GM19099 (cell line): ENCODE measurements around the gene EHBP1L1.

Experiments used
- POLR2A ChIP-seq: IDR thresholded peaks from 3 replicates; pipeline ENCODE4 v1.6.1; 2011; ENCODE audit warnings: low read depth; ENCODE audit not compliant: insufficient read length; ENCODE audit errors: extremely low read depth

The EHBP1L1 gene

DNA sequence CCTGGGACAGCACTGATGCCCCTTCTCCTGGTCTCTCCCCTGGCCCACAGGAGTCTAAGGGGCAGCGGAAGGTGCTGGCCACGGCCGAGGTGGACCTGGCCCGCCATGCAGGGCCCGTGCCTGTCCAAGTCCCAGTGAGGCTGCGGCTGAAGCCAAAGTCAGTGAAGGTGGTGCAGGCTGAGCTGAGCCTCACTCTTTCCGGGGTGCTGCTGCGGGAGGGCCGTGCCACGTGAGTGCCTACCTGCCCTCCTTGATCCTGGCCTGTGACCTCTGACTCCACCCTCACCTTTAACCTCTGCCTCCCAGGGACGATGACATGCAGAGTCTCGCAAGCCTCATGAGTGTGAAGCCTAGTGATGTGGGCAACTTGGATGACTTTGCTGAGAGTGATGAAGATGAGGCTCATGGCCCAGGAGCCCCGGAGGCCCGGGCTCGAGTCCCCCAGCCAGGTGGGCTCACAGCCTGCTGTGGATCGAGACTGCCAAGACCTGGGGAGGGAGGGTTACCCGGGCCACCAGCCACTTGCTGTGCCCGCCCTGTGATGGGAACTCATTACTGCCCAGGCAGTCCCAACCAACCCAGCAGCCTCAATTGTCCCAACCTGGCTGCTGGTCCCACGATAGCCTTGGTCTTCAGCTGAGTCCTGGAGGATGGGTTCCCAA is 4.3 kb downstream of the EHBP1L1 start:
- TF ChIP-seq POLR2A, result no peak

DNA sequence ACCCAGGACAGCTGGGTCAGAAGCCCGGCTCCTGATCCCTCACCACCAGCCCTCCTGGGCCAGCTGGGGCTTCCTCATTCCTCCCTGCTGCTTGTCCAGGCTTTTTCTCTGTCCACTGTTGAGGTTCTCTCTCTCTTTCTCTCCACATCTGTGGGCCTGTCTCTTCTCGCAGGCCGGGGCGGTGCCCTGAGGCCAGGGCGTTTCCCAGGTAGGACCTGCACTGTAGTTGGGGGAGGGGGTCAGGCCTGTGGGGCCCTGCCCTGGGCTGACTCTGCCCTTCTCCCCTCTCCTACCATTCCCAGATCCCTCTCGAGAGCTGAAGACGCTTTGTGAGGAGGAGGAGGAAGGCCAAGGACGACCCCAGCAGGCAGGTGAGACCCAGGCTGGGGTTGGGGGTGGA is 4.9 kb downstream of the EHBP1L1 start:
- no peak for TF ChIP-seq POLR2A

DNA sequence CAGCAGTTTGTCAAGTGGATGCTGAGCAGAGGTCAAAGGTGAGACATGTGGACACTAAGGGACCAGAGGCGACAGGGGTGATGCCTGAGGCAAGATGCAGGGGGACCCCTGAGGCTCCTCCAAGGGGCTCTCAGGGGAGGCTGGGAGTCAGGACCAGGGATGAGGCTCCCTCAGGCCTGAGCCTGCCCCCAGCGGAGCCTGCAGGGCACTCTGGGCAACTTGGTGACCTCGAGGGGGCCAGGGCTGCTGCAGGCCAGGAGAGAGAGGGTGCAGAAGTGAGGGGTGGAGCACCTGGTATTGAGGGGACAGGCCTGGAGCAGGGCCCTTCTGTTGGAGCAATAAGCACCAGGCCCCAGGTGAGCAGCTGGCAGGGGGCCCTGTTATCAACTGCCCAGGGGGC is 6.1 kb downstream of the EHBP1L1 start:
- TF ChIP-seq POLR2A, result no peak

DNA sequence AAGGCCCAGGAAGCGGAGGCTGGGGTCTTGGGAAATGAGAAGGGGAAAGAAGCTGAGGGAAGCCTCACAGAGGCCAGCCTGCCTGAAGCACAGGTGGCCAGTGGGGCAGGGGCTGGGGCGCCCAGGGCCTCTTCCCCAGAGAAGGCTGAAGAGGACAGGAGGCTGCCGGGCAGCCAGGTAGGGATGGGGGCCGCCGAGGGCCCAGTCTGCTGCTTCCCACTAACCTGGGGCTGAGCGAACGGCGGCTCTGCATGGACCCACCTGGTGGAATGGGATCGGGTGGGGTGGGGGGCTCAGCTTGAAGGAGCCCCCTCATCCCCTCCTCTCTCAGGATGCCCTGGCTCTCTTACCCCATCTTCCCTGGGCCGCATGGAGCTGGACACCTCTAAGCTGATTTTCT is 7.7 kb downstream of the EHBP1L1 start:
- TF ChIP-seq POLR2A, result no peak

DNA sequence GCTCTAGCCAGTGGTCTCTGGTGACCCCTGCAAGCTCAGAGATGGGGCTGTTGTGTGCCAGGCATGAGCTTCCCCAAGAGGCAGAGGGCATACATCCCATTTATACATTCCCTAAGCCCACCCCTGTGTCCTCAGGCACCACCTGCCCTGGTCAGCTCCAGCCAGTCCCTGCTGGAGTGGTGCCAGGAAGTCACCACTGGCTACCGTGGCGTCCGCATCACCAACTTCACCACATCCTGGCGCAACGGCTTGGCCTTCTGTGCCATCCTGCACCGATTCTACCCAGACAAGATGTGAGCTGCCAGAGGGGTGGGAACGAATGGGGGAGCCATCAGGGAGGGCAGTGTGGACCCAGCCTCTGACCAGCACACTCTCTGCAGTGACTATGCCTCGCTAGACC is 8.3 kb downstream of the EHBP1L1 start:
- TF ChIP-seq POLR2A, result no peak

DNA sequence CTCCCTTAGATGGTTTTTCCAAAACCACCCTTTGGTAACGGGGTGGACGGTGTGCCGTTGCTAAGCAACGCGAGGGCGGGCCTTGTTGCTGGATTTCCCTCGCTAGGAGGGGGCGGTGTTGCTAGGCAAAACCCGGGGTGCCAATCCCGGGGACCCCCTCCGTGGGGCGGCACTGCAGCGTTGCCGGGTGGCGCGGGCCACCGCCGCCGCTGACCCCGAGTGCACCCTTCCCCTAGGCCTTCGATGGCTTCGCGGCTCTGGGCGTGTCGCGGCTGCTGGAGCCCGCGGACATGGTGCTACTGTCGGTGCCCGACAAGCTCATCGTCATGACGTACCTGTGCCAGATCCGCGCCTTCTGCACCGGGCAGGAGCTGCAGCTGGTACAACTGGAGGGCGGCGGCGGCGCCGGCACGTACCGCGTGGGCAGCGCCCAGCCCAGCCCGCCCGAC is 8.9 kb downstream of the EHBP1L1 start:
- TF ChIP-seq POLR2A, result no peak

DNA sequence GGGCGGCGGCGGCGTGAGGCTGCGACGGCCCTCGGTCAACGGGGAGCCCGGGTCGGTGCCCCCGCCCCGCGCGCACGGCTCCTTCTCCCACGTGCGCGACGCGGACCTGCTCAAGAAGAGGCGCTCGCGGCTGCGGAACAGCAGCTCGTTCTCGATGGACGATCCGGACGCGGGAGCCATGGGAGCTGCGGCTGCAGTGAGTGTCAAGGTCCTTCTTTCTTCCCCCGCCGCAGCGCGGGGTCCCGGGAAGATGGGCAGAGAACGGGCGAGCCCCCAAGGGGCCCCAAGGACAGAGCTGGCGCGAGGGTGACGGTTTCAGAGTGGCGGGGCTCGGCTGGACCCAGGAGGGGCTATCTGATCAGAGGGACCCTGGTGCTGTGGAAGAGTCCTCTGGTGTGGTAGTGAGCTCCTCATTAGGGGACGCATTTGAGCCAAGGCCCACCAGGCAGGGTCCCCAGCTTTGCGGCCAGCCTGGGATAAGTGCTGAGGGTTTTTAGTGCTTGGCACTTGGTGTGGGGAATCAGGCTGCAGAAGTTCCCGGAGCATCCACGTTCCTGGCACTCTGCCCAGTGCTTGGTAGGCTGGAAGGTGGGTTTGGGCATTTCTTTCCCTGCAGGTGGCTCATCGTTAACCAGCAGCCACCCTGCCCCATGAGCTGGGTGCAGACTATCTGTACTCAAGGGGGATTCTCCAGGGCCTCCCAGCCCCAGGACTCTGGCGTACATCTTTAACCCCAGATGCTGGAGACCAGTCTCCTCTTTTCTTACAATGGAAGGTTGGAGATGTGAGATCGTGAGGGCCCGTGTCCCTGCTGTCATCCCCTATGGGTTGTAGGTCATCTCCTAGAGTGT is 9.8 kb downstream of the EHBP1L1 start:
- no peak for TF ChIP-seq POLR2A

DNA sequence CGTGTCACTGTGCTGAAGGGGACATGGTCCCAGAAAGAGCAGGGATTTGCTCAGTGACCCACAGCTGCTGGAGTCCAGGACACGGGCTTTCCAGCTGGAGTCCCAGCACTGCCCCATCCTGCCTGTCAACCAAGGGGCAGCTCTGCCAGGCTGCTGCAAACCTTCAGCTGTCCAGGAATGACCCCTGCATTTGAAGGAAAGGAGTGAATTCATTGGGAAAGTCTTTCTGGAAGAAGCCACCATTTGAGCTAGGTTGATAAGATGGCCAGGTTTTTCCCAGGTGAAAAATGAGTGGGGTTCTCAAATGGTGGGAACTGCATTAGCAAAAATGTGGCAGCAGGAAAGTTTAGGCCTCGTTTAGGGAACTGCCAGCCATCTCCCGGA is 10.4 kb downstream of the EHBP1L1 start:
- no peak for TF ChIP-seq POLR2A

DNA sequence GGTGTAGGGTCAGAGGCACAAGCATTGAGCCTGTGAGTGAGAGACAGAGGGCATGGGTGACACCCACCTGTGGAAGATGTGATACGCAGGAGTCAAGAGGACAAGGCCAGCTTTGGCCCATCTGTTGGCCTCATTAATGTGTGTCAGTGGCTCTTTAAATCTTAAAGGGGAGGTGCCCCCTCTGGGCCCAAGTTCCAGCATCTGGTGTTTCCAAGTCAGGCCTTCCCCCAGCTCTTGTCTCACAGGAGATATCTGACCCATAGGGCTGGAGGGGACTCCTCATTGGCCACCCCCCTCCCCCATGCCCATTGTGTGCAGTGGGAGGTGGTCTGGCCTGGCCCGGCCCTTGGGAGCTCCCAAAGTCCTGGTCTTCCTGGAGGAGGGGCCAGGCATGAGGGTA is 10.8 kb downstream of the EHBP1L1 start:
- no peak for TF ChIP-seq POLR2A

DNA sequence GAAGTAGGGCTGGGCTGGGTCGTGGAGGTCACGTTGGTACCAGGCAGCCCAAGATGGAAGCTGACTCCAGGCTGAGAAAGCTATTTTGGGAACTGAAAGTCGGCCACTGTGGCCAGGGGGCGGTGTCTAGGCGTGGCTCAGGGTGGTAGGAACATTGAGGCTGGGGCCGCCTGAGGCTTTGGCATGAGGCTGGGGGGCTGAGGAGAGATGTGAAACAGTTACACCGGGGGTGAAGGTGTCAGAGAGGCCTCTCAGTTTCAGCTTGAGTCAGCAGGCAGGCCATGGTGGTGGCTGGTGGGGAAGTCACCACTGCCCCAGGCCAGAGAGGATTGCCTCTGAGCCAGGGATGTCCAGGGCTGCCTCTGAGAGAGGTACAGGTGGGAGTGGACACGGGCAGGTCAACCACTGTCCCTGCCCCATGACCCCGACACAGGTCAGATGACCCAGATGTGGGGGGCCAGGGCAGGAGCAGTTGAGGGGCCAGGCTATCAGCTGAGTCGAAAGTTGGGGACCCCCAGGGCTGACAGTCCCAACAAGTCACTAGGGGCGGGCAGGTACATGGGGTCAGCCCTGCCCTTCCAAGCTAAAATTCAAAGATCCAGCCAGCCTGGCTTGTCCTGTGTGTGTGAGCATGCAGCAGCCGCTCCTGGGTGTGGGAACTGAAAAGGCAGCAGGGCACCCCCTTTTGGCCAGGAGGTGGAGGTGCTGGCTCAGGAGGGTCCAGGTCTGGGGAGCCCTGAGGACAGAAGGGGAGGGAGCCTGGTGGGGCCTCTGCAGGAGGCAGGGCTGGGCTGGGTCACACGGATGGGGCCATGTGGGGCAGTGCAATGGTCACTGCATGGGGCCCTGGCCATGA is 12.6 kb downstream of the EHBP1L1 start:
- TF ChIP-seq POLR2A, result no peak

DNA sequence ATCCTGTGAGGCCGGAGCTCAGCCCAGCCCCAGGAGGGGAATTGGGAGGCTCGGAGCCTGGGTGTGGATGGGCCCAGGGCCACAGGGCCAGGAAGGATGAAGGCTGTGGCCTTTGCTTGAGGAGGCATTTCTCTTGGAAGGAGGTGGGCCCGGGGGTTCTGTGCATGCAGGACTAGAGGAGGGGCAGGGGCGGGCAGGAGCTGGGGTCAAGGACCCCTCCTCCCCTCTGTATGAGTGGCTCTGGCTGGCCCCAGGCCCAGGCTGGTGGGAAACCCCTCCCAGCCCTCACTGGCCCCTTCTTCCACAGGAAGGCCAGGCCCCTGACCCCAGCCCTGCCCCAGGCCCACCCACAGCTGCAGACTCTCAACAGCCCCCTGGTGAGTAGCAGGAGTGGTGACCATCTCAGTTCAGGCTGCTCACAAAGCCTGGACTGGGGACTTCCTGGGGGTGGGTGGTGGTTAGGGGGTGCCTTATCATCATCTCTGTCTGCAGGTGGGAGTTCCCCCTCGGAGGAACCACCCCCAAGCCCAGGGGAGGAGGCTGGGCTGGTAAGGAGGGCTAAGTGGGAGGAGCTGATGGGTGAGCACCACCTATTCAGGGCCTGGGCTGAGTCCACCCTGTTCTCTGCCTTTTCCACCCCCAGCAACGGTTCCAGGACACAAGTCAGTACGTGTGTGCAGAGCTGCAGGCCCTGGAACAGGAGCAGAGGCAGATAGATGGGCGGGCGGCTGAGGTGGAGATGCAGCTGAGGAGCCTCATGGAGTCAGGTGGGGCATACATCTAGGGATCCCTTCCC is 13.8 kb downstream of the EHBP1L1 start:
- TF ChIP-seq POLR2A, result no peak

DNA sequence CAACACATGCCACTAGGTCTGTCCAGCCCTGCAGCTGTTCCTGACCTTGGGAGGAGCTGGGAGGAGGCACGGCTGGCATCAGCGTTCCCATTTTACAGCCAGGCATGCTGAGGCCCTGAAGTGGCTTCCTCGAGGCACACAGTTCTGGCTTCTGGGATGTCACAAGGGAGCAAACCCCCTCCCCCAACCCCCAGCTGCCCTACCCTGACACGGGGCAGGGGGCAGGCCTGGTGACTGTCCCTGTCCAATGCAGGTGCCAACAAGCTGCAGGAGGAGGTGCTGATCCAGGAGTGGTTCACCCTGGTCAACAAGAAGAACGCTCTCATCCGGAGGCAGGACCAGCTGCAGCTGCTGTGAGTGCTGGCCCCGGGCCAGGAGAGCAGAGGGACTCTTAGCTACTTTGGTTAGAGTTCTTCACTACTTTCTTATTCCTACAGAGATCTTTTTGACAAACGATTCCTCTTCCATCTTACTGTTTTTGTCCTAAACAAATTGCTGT is 14.4 kb downstream of the EHBP1L1 start:
- no peak for TF ChIP-seq POLR2A

DNA sequence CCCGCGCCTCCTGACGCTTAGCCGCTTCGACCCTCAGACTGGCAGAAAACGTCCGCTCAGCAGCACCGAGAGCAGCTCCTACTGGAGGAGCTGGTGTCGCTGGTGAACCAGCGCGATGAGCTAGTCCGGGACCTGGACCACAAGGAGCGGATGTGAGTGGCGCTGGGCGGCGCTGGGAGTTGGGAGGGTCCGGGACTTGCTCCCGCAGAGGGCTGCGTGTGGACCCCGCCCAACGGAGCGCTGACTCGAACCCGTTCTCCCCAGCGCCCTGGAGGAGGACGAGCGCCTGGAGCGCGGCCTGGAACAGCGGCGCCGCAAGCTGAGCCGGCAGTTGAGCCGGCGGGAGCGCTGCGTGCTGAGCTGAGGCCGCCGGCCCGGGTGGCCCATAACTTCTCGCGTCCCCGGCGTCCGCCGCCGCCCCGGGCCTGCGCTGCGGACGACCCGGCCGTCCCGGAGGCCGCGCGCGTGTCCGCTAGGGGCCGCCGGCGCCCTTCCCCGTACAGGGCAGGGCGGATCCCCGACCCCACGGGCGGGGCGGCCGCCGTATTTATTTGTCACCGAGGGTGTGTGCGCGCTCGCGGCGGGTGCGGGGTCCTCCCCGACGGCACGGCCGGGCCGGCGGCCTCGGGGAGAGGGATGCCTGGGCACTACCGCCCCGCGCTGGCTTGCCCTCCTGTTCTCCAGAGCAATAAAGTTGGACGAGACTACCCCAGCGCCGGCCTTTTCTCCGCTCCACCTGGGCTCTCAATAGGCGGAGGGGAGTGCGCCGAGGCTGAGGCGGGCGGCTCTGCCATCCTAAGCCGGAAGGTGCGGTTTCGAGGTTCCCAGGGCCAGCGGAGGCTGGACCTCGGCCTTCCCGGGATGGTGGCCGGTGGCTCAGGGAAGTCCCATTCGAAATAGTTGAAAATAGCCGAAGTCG is 16.3 kb downstream of the EHBP1L1 start:
- no peak for TF ChIP-seq POLR2A
